ENCODE results near the gene PICK1. TPM values are rescaled to one million over a fixed set of nuclear protein-coding genes. Genes with fewer than 3 reads are reported as not detected.

Gene PICK1
- total RNA-seq, 1 donor from 2014 or later, result 52.0 TPM

- no peak for DNase-seq (ENCODE audit: low read depth)
These were observed 30.7 kb downstream of the PICK1 start for GRCh38 chr22:38087855-38088254.

GRCh38 chr22:38088629-38089473 is 31.6 kb downstream of the PICK1 start:
- DNase-seq (ENCODE audit: low read depth), result no peak

GRCh38 chr22:38089474-38089851 is 32.3 kb downstream of the PICK1 start:
- no peak for DNase-seq (ENCODE audit: low read depth)

GRCh38 chr22:38097058-38097457 is 39.9 kb downstream of the PICK1 start:
- DNase-seq (ENCODE audit: low read depth), result no peak

GRCh38 chr22:38097557-38098409 is 40.6 kb downstream of the PICK1 start:
- no peak for DNase-seq (ENCODE audit: low read depth)

GRCh38 chr22:38098410-38099249 is 41.4 kb downstream of the PICK1 start:
- peak; percentile 44 for DNase-seq (ENCODE audit: low read depth)

GRCh38 chr22:38103641-38104040 is 46.4 kb downstream of the PICK1 start:
- no peak for DNase-seq (ENCODE audit: low read depth)

- peak; percentile 4 for DNase-seq (ENCODE audit: low read depth)
These were observed 46.9 kb downstream of the PICK1 start for GRCh38 chr22:38104084-38104483.

- DNase-seq (ENCODE audit: low read depth), result no peak
These were observed 49.8 kb downstream of the PICK1 start for GRCh38 chr22:38106814-38107578.

GRCh38 chr22:38107692-38108515 is 50.7 kb downstream of the PICK1 start:
- no peak for DNase-seq (ENCODE audit: low read depth)

- DNase-seq (ENCODE audit: low read depth), result no peak
These were observed 51.5 kb downstream of the PICK1 start for GRCh38 chr22:38108561-38109319.

GRCh38 chr22:38109371-38110001 is 52.3 kb downstream of the PICK1 start:
- peak; percentile 7 for DNase-seq (ENCODE audit: low read depth)

GRCh38 chr22:38110008-38110862 is 53.0 kb downstream of the PICK1 start, which contains the start of gene BAIAP2L2:
BAIAP2L2 (minus strand) TSS chr22:38110684; CDS start chr22:38110525, 159 bp downstream.
- DNase-seq (ENCODE audit: low read depth), result peak; percentile 85

- peak; percentile 69 for DNase-seq (ENCODE audit: low read depth)
These were observed 54.0 kb downstream of the PICK1 start for GRCh38 chr22:38110863-38111852.

GRCh38 chr22:38111925-38112355 is 54.7 kb downstream of the PICK1 start:
- DNase-seq (ENCODE audit: low read depth), result peak; percentile 15

GRCh38 chr22:38112381-38112780 is 55.2 kb downstream of the PICK1 start:
- no peak for DNase-seq (ENCODE audit: low read depth)
